B cell (primary cell): ENCODE measurements around the gene BCL11A. TPM values are rescaled to one million over a fixed set of nuclear protein-coding genes. Genes with fewer than 3 reads are reported as not detected.

Experiments used
- ATAC-seq: fragments of 200-7000 bp; cut with Tn5 transposase; one replicate; pipeline ENCODE4 v1.10.0; 2021; ENCODE audit warnings: low read depth, mild to moderate bottlenecking, moderate number of reproducible peaks, moderate library complexity
- CTCF ChIA-PET: fragments of 350-600 bp; sonication (Branson Sonifier 250); formaldehyde crosslinking; loops from one replicate; lab custom pipeline; 2021; ENCODE audit warnings: antibody characterized with exemption, inconsistent platforms; lab: Charles Lee
- POLR2A ChIA-PET: fragments of 350-600 bp; sonication (Branson Sonifier 250); formaldehyde crosslinking; loops from one replicate; lab custom pipeline; 2021; ENCODE audit warnings: antibody characterized with exemption; lab: Charles Lee
- DNase-seq: peaks from one replicate; pipeline ENCODE4 v3.0.0; 2013
- H2AFZ ChIP-seq: 2 replicates; pipeline ENCODE4 v1.6.1; 2012; ENCODE audit warnings: mild to moderate bottlenecking, low read depth, low read length; ENCODE audit not compliant: insufficient read depth, poor library complexity, severe bottlenecking
- H3K27ac ChIP-seq, 2 donors: 1 replicate in 1 of 2; 2 replicates in 1 of 2; pipeline ENCODE4 v1.5.1; 2012 to 2013; ENCODE audit warnings: low read length in 2 of 2, mild to moderate bottlenecking in 2 of 2, moderate library complexity in 1 of 2
- H3K27me3 ChIP-seq, 4 experiments: fragments of 200-600 bp in 1 of 4; sonication (generic) in 1 of 4; replicated peaks in 1 of 4; 1 replicate in 2 of 4; 2 replicates in 2 of 4; pipeline versions ENCODE4 v1.6.1 to v1.7.0; 2013 to 2016; ENCODE audit warnings: low read length in 3 of 4, mild to moderate bottlenecking in 2 of 4, mixed read lengths in 1 of 4, moderate library complexity in 1 of 4; ENCODE audit not compliant: insufficient read depth in 4 of 4, control insufficient read depth in 3 of 4; ENCODE audit errors: control extremely low read depth in 1 of 4
- H3K36me3 ChIP-seq, 2 experiments: replicated peaks in 1 of 2; 1 replicate in 1 of 2; 2 replicates in 1 of 2; pipeline versions ENCODE4 v1.6.1 to v1.7.1; 2013; ENCODE audit warnings: low read length in 1 of 2; ENCODE audit not compliant: insufficient read depth in 2 of 2, control insufficient read depth in 1 of 2; ENCODE audit errors: control extremely low read depth in 1 of 2, extremely low read depth in 1 of 2
- H3K4me1 ChIP-seq, 2 donors: fragments of 200-600 bp in 1 of 2; sonication (generic) in 1 of 2; 1 replicate in 1 of 2; 2 replicates in 1 of 2; pipeline versions ENCODE4 v1.5.1 to v1.6.1; 2013 to 2017; ENCODE audit warnings: low read length in 2 of 2; ENCODE audit not compliant: control insufficient read depth in 2 of 2, insufficient read depth in 2 of 2
- H3K4me2 ChIP-seq: replicated peaks from 2 replicates; pipeline ENCODE3; 2012; ENCODE audit warnings: mild to moderate bottlenecking, low read depth, low read length; ENCODE audit not compliant: poor library complexity, severe bottlenecking
- H3K4me3 ChIP-seq, 5 experiments: fragments of 200-600 bp in 1 of 5; sonication (generic) in 1 of 5; 1 replicate in 3 of 5; 2 replicates in 2 of 5; pipeline versions ENCODE4 v1.5.1 to v1.7.0; 2011 to 2016; ENCODE audit warnings: low read length in 4 of 5, mild to moderate bottlenecking in 4 of 5, low read depth in 2 of 5, control low read depth in 1 of 5, moderate library complexity in 1 of 5; ENCODE audit not compliant: insufficient read depth in 1 of 5; ENCODE audit errors: control extremely low read depth in 1 of 5, extremely low read depth in 1 of 5
- H3K79me2 ChIP-seq: fragments of 200-600 bp; sonication (generic); one replicate; pipeline ENCODE4 v1.6.0; 2016; ENCODE audit warnings: low read length; ENCODE audit not compliant: control insufficient read depth, insufficient read depth
- H3K9ac ChIP-seq: fragments of 200-600 bp; sonication (generic); 2 replicates; pipeline ENCODE4 v1.6.1; 2017; ENCODE audit warnings: mild to moderate bottlenecking, low read length, moderate library complexity
- H3K9me3 ChIP-seq, 3 donors: one replicate each; pipeline versions ENCODE4 v1.6.1 to v1.7.1; 2013; ENCODE audit warnings: low read length in 2 of 3; ENCODE audit not compliant: control insufficient read depth in 2 of 3, insufficient read depth in 1 of 3; ENCODE audit errors: control extremely low read depth in 1 of 3
- H4K20me1 ChIP-seq: 2 replicates; pipeline ENCODE4 v1.6.0; 2012; ENCODE audit warnings: mild to moderate bottlenecking, low read length; ENCODE audit not compliant: insufficient read depth, control insufficient read depth, poor library complexity, severe bottlenecking
- H3K27ac Mint-ChIP-seq: one replicate; pipeline ENCODE4 v1.8.0; 2021; ENCODE audit warnings: mixed read lengths
- H3K27me3 Mint-ChIP-seq: one replicate; pipeline ENCODE4 v1.8.0; 2021; ENCODE audit warnings: mixed read lengths
- H3K4me1 Mint-ChIP-seq: one replicate; pipeline ENCODE4 v1.8.0; 2021; ENCODE audit warnings: mixed read lengths
- H3K4me3 Mint-ChIP-seq: one replicate; pipeline ENCODE4 v1.8.0; 2021; ENCODE audit warnings: mixed read lengths
- H3K9me3 Mint-ChIP-seq: one replicate; pipeline ENCODE4 v1.8.0; 2022; ENCODE audit warnings: mixed read lengths; ENCODE audit not compliant: insufficient read depth
- EZH2 ChIP-seq: IDR thresholded peaks from 2 replicates; pipeline ENCODE4 v1.6.1; 2012; ENCODE audit warnings: borderline replicate concordance, low read depth, mild to moderate bottlenecking, moderate library complexity, low read length; ENCODE audit not compliant: insufficient read depth, poor library complexity, severe bottlenecking
- WGBS: methylation state at CpG from one replicate; pipeline ENCODE4 v1.1.5; 2013; ENCODE audit warnings: missing lambda C conversion rate; ENCODE audit not compliant: insufficient coverage; 5-methylcytosine and 5-hydroxymethylcytosine counted together
- intact Hi-C: fragments of 100-400 bp; cut with micrococcal nuclease; formaldehyde crosslinking; loops from one replicate; pipeline ENCODE4 v1.10.0; 2022
- polyA plus RNA-seq: library from polyadenylated mRNA; depleted of rRNA; stranded (reverse); fragments of >200 nt; gene quantifications from 2 replicates; pipeline ENCODE4 v1.2.3, GENCODE V29; 2012
- total RNA-seq, 2 donors: library from RNA; stranded (reverse); fragments of 120-200 nt in 1 of 2; gene quantifications; 1 replicate in 1 of 2; 2 replicates in 1 of 2; pipeline versions ENCODE4 v1.2.3 to v1.2.4, GENCODE V29; 2013 to 2022
- TF ChIP-seq, protein P1 (sequence below): fragments of 200-600 bp; IDR thresholded peaks from one replicate; pipeline ENCODE4 v1.8.0; 2022; ENCODE audit warnings: antibody characterized with exemption, mild to moderate bottlenecking

The BCL11A gene
- total and polyA plus RNA-seq, 2 donors (not counting 1 experiment from before 2014, with no cell fraction given), result 81.8 to 383 TPM

DNA sequence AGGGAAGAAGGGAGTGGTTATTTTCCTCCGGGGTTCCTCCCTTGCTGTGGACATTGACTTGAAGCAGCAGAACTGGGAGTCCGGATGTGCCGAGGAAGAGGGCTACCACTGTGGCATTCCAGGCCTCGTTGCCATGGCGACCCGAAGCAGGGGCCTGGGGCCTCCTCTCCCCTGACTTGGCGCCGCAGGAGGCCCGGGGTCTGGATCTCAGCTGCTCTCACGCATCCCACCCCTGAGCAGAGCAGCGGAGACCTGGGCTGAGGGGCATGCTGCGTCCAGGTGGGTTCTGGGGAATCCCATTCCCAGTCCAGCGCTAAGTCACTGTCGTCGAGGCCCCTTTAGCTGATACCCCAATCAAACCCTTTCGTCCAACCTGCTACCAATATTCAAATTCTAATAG is 100.2 kb downstream of the BCL11A start:
- no peaks in the 10 kb centered on the region for H3K9me3 Mint-ChIP-seq

DNA sequence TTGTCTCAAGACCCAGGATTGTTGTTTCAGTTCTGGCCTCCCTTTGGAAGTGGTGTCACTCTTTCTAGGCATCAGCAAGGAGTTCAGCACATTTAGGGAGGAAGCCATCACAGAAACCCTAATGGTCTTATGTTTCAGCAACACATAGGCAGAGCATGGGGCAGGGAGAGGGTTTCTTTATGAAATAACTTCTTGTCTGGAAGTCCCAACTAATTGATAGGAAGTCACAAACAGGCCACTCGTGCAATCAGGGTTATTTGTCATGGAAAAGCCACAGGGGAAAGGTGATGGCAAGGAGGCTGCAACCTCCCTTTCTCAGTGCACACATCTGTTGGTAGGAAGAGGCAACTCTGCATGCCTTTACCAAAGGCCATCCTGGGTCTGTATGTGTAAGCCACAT is 103.0 kb downstream of the BCL11A start:
- CTCF ChIA-PET, result interaction anchor here (1.0 kb wide), 1 partner anchor 10 kb away, joined by 3 read pairs; no protein-coding TSS in a partner anchor
- H3K4me3 Mint-ChIP-seq, result peak overlapping the region; percentile 1

More for the DNA sequence above, 100.2 kb downstream of the BCL11A start:
- Mint-ChIP-seq H3K27ac (peak overlapping the region; percentile 32), H3K27me3 (no peaks in the 10 kb centered on the region), H3K4me1 (peaks cover 59% of the 10 kb centered on the region), H3K4me3 (no peak overlapping the region)
- Histone ChIP-seq H3K9me3 (no peaks in the 10 kb centered on the region), H3K27ac (peak overlapping the region in 1 of 2 donors; percentile 80), H3K4me2 (no peak overlapping the region), H3K4me3 (no peak overlapping the region), H3K36me3 (peaks cover 3 to 57% of the 10 kb centered on the region in 2 experiments), H4K20me1 (no peaks in the 10 kb centered on the region), H3K4me1 (peaks cover 23 to 35% of the 10 kb centered on the region in 2 donors), H3K79me2 (peaks cover 44% of the 10 kb centered on the region), H3K27me3 (no peaks in the 10 kb centered on the region), H3K9ac (no peak overlapping the region), H2AFZ (no peak overlapping the region)
- ATAC-seq (no peak), DNase-seq (no peak)
- TF ChIP-seq, protein P1, sequence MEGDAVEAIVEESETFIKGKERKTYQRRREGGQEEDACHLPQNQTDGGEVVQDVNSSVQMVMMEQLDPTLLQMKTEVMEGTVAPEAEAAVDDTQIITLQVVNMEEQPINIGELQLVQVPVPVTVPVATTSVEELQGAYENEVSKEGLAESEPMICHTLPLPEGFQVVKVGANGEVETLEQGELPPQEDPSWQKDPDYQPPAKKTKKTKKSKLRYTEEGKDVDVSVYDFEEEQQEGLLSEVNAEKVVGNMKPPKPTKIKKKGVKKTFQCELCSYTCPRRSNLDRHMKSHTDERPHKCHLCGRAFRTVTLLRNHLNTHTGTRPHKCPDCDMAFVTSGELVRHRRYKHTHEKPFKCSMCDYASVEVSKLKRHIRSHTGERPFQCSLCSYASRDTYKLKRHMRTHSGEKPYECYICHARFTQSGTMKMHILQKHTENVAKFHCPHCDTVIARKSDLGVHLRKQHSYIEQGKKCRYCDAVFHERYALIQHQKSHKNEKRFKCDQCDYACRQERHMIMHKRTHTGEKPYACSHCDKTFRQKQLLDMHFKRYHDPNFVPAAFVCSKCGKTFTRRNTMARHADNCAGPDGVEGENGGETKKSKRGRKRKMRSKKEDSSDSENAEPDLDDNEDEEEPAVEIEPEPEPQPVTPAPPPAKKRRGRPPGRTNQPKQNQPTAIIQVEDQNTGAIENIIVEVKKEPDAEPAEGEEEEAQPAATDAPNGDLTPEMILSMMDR, result no peak
- no peak for TF ChIP-seq EZH2
- ChIA-PET CTCF (no interaction called here), POLR2A (interaction anchor here (1.6 kb wide), 1 partner anchor 97 kb away, joined by 3 read pairs; no protein-coding TSS in a partner anchor)
- intact Hi-C loops, result no loop called here
- WGBS, result 93% methylated on average over 8 of the region's 16 CpGs

More for the DNA sequence above, 103.0 kb downstream of the BCL11A start:
- H3K4me3 ChIP-seq, result no peak overlapping the region
- H3K9me3 ChIP-seq, result peaks cover 0 to 6% (median 3%) of the 10 kb centered on the region in 3 donors
- peaks cover 50 to 52% of the 10 kb centered on the region in 2 donors for H3K4me1 ChIP-seq
- H3K4me1 Mint-ChIP-seq, result peaks cover 68% of the 10 kb centered on the region
- no peak overlapping the region for H3K9ac ChIP-seq
- H3K36me3 ChIP-seq, result peaks cover 4 to 31% of the 10 kb centered on the region in 2 experiments
- peaks cover 28% of the 10 kb centered on the region for H3K79me2 ChIP-seq
- ATAC-seq (no peak), DNase-seq (no peak)
- no peaks in the 10 kb centered on the region for H3K27me3 Mint-ChIP-seq
- H3K27ac ChIP-seq, result peak overlapping the region; percentile 52 to 82
- no peak for TF ChIP-seq EZH2
- TF ChIP-seq, protein P1, result no peak
- intact Hi-C loops, result no loop called here
- POLR2A ChIA-PET, result interaction anchor here (0.5 to 0.9 kb wide), 2 partner anchors 13 to 80 kb away, joined by 5 read pairs; no protein-coding TSS in a partner anchor
- peak overlapping the region; percentile 11 for H2AFZ ChIP-seq
- H3K27me3 ChIP-seq, result no peaks in the 10 kb centered on the region
- no peak overlapping the region for H3K4me2 ChIP-seq
- WGBS, result 75% methylated on average over 1 of the region's 1 CpG
- H3K9me3 Mint-ChIP-seq, result no peaks in the 10 kb centered on the region
- H3K27ac Mint-ChIP-seq, result peak overlapping the region; percentile 85
- no peaks in the 10 kb centered on the region for H4K20me1 ChIP-seq
